NCI-H187 treated with DMSO at 0.1 percent for 48 hours (cell line): ENCODE results near the gene MRPL49.
A peak's percentile ranks its signal among the peaks of the same experiment; 100 is the strongest.

Source experiments
- DNase-seq: peaks from one replicate; lab custom pipeline; 2025; lab: John Stamatoyannopoulos, UW

Gene MRPL49

GRCh38 chr11:65102142-65103095 lies 19.7 kb upstream of the MRPL49 start:
- no peak for DNase-seq

GRCh38 chr11:65103476-65103875 lies 18.6 kb upstream of the MRPL49 start:
- DNase-seq = no peak

GRCh38 chr11:65104628-65105027 lies 17.5 kb upstream of the MRPL49 start:
- DNase-seq = no peak

GRCh38 chr11:65107078-65107477 lies 15.0 kb upstream of the MRPL49 start:
- DNase-seq = no peak

GRCh38 chr11:65107751-65108468 lies 14.2 kb upstream of the MRPL49 start:
- DNase-seq = no peak

- DNase-seq = no peak
Measured at GRCh38 chr11:65108469-65109123, 13.5 kb upstream of the MRPL49 start.

- no peak for DNase-seq
Measured at GRCh38 chr11:65109231-65110198, 12.6 kb upstream of the MRPL49 start.

- peak; percentile 32 for DNase-seq
Measured at GRCh38 chr11:65110354-65110861, 11.7 kb upstream of the MRPL49 start.

GRCh38 chr11:65111159-65111743 lies 10.9 kb upstream of the MRPL49 start:
- no peak for DNase-seq

GRCh38 chr11:65111744-65112545 lies 10.2 kb upstream of the MRPL49 start, which contains the start of gene TM7SF2:
Gene TM7SF2, plus strand, starts transcription at chr11:65111872. Its CDS starts 144 bp downstream, at chr11:65112016.
- DNase-seq = peak; percentile 51

- no peak for DNase-seq
Measured at GRCh38 chr11:65112546-65113360, 9.4 kb upstream of the MRPL49 start.

GRCh38 chr11:65113361-65113756 lies 8.8 kb upstream of the MRPL49 start:
- DNase-seq = no peak

GRCh38 chr11:65113839-65114238 lies 8.3 kb upstream of the MRPL49 start:
- DNase-seq = no peak

GRCh38 chr11:65114538-65115171 lies 7.5 kb upstream of the MRPL49 start:
- DNase-seq = no peak

- no peak for DNase-seq
Measured at GRCh38 chr11:65115361-65116082, 6.6 kb upstream of the MRPL49 start.

- DNase-seq = no peak
Measured at GRCh38 chr11:65116370-65117205, 5.5 kb upstream of the MRPL49 start.
